ENCODE results near the gene NPC1L1.

The NPC1L1 gene

GRCh38 chr7:44520574-44520973, 20.6 kb downstream of the NPC1L1 start:
- H3K27ac ChIP-seq (replicated peaks): no peak overlapping the region
- no peak for TF ChIP-seq SPI1 (IDR thresholded peaks at IDR 0.05; ENCODE audit: borderline replicate concordance, low read depth)
- no peak for TF ChIP-seq POLR2AphosphoS5 (IDR thresholded peaks at IDR 0.05; ENCODE audit: low read depth)
- no peak for TF ChIP-seq CTCF (IDR thresholded peaks at IDR 0.05; ENCODE audit: insufficient read depth, low read length)
- TF ChIP-seq GABPA (IDR thresholded peaks at IDR 0.05; ENCODE audit: low read depth): no peak
- TF ChIP-seq REST (IDR thresholded peaks at IDR 0.05; ENCODE audit: insufficient replicate concordance, low read depth): no peak
- no peak for DNase-seq (ENCODE audit: low read depth in 1 of 2, low spot score in 1 of 2)
- no peaks in the 10 kb centered on the region for H3K27me3 ChIP-seq (ENCODE audit: insufficient read depth, poor library complexity, severe bottlenecking)
- no peak overlapping the region for H3K4me3 ChIP-seq (replicated peaks; ENCODE audit: insufficient read depth, low read length)

GRCh38 chr7:44519546-44519945, 21.6 kb downstream of the NPC1L1 start:
- no peak overlapping the region for H3K4me3 ChIP-seq (replicated peaks; ENCODE audit: insufficient read depth, low read length)
- DNase-seq (ENCODE audit: low read depth in 1 of 2, low spot score in 1 of 2): no peak
- no peaks in the 10 kb centered on the region for H3K27me3 ChIP-seq (ENCODE audit: insufficient read depth, poor library complexity, severe bottlenecking)
- TF ChIP-seq CTCF (IDR thresholded peaks at IDR 0.05; ENCODE audit: insufficient read depth, low read length) (no peak), SPI1 (IDR thresholded peaks at IDR 0.05; ENCODE audit: borderline replicate concordance, low read depth) (no peak), GABPA (IDR thresholded peaks at IDR 0.05; ENCODE audit: low read depth) (no peak), REST (IDR thresholded peaks at IDR 0.05; ENCODE audit: insufficient replicate concordance, low read depth) (no peak), POLR2AphosphoS5 (IDR thresholded peaks at IDR 0.05; ENCODE audit: low read depth) (no peak)
- H3K27ac ChIP-seq (replicated peaks): no peak overlapping the region

- Histone ChIP-seq H3K27ac (replicated peaks) (no peak overlapping the region), H3K4me3 (replicated peaks; ENCODE audit: insufficient read depth, low read length) (no peak overlapping the region), H3K27me3 (ENCODE audit: insufficient read depth, poor library complexity, severe bottlenecking) (no peaks in the 10 kb centered on the region)
- TF ChIP-seq POLR2AphosphoS5 (IDR thresholded peaks at IDR 0.05; ENCODE audit: low read depth) (no peak), REST (IDR thresholded peaks at IDR 0.05; ENCODE audit: insufficient replicate concordance, low read depth) (no peak), CTCF (IDR thresholded peaks at IDR 0.05; ENCODE audit: insufficient read depth, low read length) (no peak), GABPA (IDR thresholded peaks at IDR 0.05; ENCODE audit: low read depth) (no peak), SPI1 (IDR thresholded peaks at IDR 0.05; ENCODE audit: borderline replicate concordance, low read depth) (no peak)
- no peak for DNase-seq (ENCODE audit: low read depth in 1 of 2, low spot score in 1 of 2)
These were observed 22.4 kb downstream of the NPC1L1 start for GRCh38 chr7:44518761-44519160.
